Measurements from ENCODE around the gene MYLK3. TPM values are rescaled to one million over a fixed set of nuclear protein-coding genes. Genes with fewer than 3 reads are reported as not detected.

MYLK3 gene
- total RNA-seq, 2 experiments from 2014 or later = 0.97 to 2.3 TPM

- peaks cover 5% of the 10 kb centered on the region for H3K4me1 ChIP-seq (ENCODE audit: insufficient read depth, low read length, poor library complexity, severe bottlenecking)
- no peaks in the 10 kb centered on the region for H3K79me2 ChIP-seq (ENCODE audit: insufficient read depth, low read depth, low read length)
- BruUV-seq (replicated peaks) = no TSS peak
- H3K4me3 ChIP-seq (ENCODE audit: low read depth, low read length, poor library complexity, severe bottlenecking) = no peak overlapping the region
- no peak for TF ChIP-seq CTCF (conservative IDR thresholded peaks at IDR 0.05; ENCODE audit: low read length)
- TF ChIP-seq EZH2phosphoT487 (IDR thresholded peaks at IDR 0.05; ENCODE audit: borderline replicate concordance, low read depth, low read length) = no peak
- ChIA-PET POLR2A (no interaction called here), CTCF (ENCODE audit: unreplicated experiment) (interaction anchor here (0.5 kb wide), 1 partner anchor 122 kb away, joined by 3 read pairs; no protein-coding TSS in a partner anchor)
- H4K20me1 ChIP-seq (ENCODE audit: insufficient read depth, low read length) = no peaks in the 10 kb centered on the region
- H3K9me3 ChIP-seq (ENCODE audit: low read length) = no peaks in the 10 kb centered on the region
- intact Hi-C loops (cut with micrococcal nuclease; ENCODE audit: unreplicated experiment) = no loop called here
- no peaks in the 10 kb centered on the region for H3K9me2 ChIP-seq (ENCODE audit: insufficient read depth, low read length)
- H3K27ac ChIP-seq (ENCODE audit: low read depth, low read length, poor library complexity, severe bottlenecking) = no peak overlapping the region
- H3K4me2 ChIP-seq (ENCODE audit: low read length) = no peak overlapping the region
- peak; percentile 18 for DNase-seq (ENCODE audit: low spot score)
- H3K36me3 ChIP-seq (ENCODE audit: insufficient read depth, low read length) = no peaks in the 10 kb centered on the region
- peak overlapping the region; percentile 22; the same call in 1 of the 2 replicates for H2AFZ ChIP-seq (ENCODE audit: low read length)
Observed at GRCh38 chr16:46748775-46749705, 896 bp upstream of the MYLK3 start.

- Histone ChIP-seq H3K27ac (ENCODE audit: low read depth, low read length, poor library complexity, severe bottlenecking) (no peak overlapping the region), H3K79me2 (ENCODE audit: insufficient read depth, low read depth, low read length) (no peaks in the 10 kb centered on the region), H3K4me2 (ENCODE audit: low read length) (no peak overlapping the region), H3K36me3 (ENCODE audit: insufficient read depth, low read length) (no peaks in the 10 kb centered on the region), H3K9me3 (ENCODE audit: low read length) (no peaks in the 10 kb centered on the region), H3K4me1 (ENCODE audit: insufficient read depth, low read length, poor library complexity, severe bottlenecking) (peaks cover 23% of the 10 kb centered on the region), H3K9me2 (ENCODE audit: insufficient read depth, low read length) (no peaks in the 10 kb centered on the region), H2AFZ (ENCODE audit: low read length) (no peak overlapping the region), H3K4me3 (ENCODE audit: low read depth, low read length, poor library complexity, severe bottlenecking) (no peak overlapping the region), H4K20me1 (ENCODE audit: insufficient read depth, low read length) (no peaks in the 10 kb centered on the region)
- ChIA-PET POLR2A (interaction anchor here (0.6 to 1.1 kb wide), 2 partner anchors 13 to 42 kb away, joined by 3 to 4 read pairs; no protein-coding TSS in a partner anchor), CTCF (ENCODE audit: unreplicated experiment) (no interaction called here)
- TF ChIP-seq CTCF (conservative IDR thresholded peaks at IDR 0.05; ENCODE audit: low read length) = no peak
- intact Hi-C loops (cut with micrococcal nuclease; ENCODE audit: unreplicated experiment) = no loop called here
- BruUV-seq (replicated peaks) = no TSS peak
- no peak for DNase-seq (ENCODE audit: low spot score)
Observed at GRCh38 chr16:46746821-46747776, 1.0 kb downstream of the MYLK3 start.
